Trophoblast cell (in vitro differentiated cells and primary cell): ENCODE results near the gene AKIRIN2.

Source experiments
- DNase-seq, 2 donors: peaks; one replicate each; pipeline ENCODE4 v3.0.0-alpha.2; 2016
- H2AFZ ChIP-seq: 2 replicates; pipeline ENCODE4 v1.6.1; 2013; ENCODE audit warnings: low read length, moderate library complexity, mild to moderate bottlenecking; ENCODE audit not compliant: insufficient read depth, poor library complexity
- H2AK5ac ChIP-seq: 2 replicates; pipeline ENCODE4 v1.6.1; 2013; ENCODE audit warnings: mild to moderate bottlenecking, low read length
- H2BK120ac ChIP-seq: 2 replicates; pipeline ENCODE4 v1.6.1; 2013; ENCODE audit warnings: low read length, mild to moderate bottlenecking, moderate library complexity; ENCODE audit not compliant: insufficient read depth, poor library complexity
- H2BK12ac ChIP-seq: 2 replicates; pipeline ENCODE4 v1.6.1; 2013; ENCODE audit warnings: mild to moderate bottlenecking, low read length, moderate library complexity
- H2BK5ac ChIP-seq: 2 replicates; pipeline ENCODE4 v1.6.1; 2013; ENCODE audit warnings: low read length, low read depth, moderate library complexity, mild to moderate bottlenecking; ENCODE audit not compliant: poor library complexity
- H3K14ac ChIP-seq: 2 replicates; pipeline ENCODE4 v1.6.1; 2013; ENCODE audit warnings: mild to moderate bottlenecking, low read length
- H3K18ac ChIP-seq: 2 replicates; pipeline ENCODE4 v1.6.1; 2013; ENCODE audit warnings: mild to moderate bottlenecking, low read length
- H3K23ac ChIP-seq: 2 replicates; pipeline ENCODE4 v1.6.1; 2013; ENCODE audit warnings: low read length
- H3K27ac ChIP-seq: 2 replicates; pipeline ENCODE4 v1.5.1; 2013; ENCODE audit warnings: low read depth, mild to moderate bottlenecking, inconsistent platforms, low read length, moderate library complexity
- H3K27me3 ChIP-seq: 2 replicates; pipeline ENCODE4 v1.6.1; 2013; ENCODE audit warnings: inconsistent platforms, mild to moderate bottlenecking, low read length, moderate library complexity; ENCODE audit not compliant: insufficient read depth
- H3K36me3 ChIP-seq, 2 experiments: 1 replicate in 1 of 2; 2 replicates in 1 of 2; pipeline ENCODE4 v1.6.1; 2013; ENCODE audit warnings: low read length in 2 of 2, mild to moderate bottlenecking in 2 of 2, moderate library complexity in 1 of 2; ENCODE audit not compliant: insufficient read depth in 2 of 2, control insufficient read depth in 1 of 2
- H3K4ac ChIP-seq: 2 replicates; pipeline ENCODE4 v1.6.1; 2013; ENCODE audit warnings: low read depth, mild to moderate bottlenecking, low read length, moderate library complexity
- H3K4me1 ChIP-seq, 2 experiments: 1 replicate in 1 of 2; 2 replicates in 1 of 2; pipeline ENCODE4 v1.6.1; 2013; ENCODE audit warnings: low read length in 2 of 2, mild to moderate bottlenecking in 2 of 2, moderate library complexity in 1 of 2; ENCODE audit not compliant: insufficient read depth in 2 of 2, control insufficient read depth in 1 of 2
- H3K4me2 ChIP-seq: 2 replicates; pipeline ENCODE4 v1.6.1; 2013; ENCODE audit warnings: inconsistent platforms, mild to moderate bottlenecking, low read length, moderate library complexity
- H3K4me3 ChIP-seq: 2 replicates; pipeline ENCODE4 v1.5.1; 2013; ENCODE audit warnings: mild to moderate bottlenecking, low read depth, low read length, inconsistent platforms
- H3K79me1 ChIP-seq: one replicate; pipeline ENCODE4 v1.6.1; 2013; ENCODE audit warnings: low read length
- H3K79me2 ChIP-seq: 2 replicates; pipeline ENCODE4 v1.6.1; 2013; ENCODE audit warnings: low read length, mild to moderate bottlenecking; ENCODE audit not compliant: control insufficient read depth, insufficient read depth, poor library complexity
- H3K9ac ChIP-seq: 2 replicates; pipeline ENCODE4 v1.6.1; 2013; ENCODE audit warnings: mild to moderate bottlenecking, low read length
- H3K9me3 ChIP-seq: 2 replicates; pipeline ENCODE4 v1.6.1; 2013; ENCODE audit warnings: low read depth, mild to moderate bottlenecking, control low read depth, inconsistent platforms, low read length; ENCODE audit not compliant: insufficient read depth
- H4K12ac ChIP-seq: 2 replicates; pipeline ENCODE4 v1.6.1; 2013; ENCODE audit warnings: low read depth, mild to moderate bottlenecking, low read length, moderate library complexity
- H4K8ac ChIP-seq: 2 replicates; pipeline ENCODE4 v1.6.1; 2013; ENCODE audit warnings: low read depth, mild to moderate bottlenecking, low read length, moderate library complexity
- H4K91ac ChIP-seq: one replicate; pipeline ENCODE4 v1.6.1; 2013; ENCODE audit warnings: low read depth, mild to moderate bottlenecking, low read length, moderate library complexity
- WGBS: extraction: QIAGEN DNeasy Blood & Tissue Kit; methylation state at CpG from one replicate; pipeline ENCODE4 v1.1.7; 2013; ENCODE audit warnings: missing lambda C conversion rate; ENCODE audit not compliant: insufficient read length, insufficient coverage; ENCODE audit errors: extremely low coverage; 5-methylcytosine and 5-hydroxymethylcytosine counted together

AKIRIN2 gene

DNA sequence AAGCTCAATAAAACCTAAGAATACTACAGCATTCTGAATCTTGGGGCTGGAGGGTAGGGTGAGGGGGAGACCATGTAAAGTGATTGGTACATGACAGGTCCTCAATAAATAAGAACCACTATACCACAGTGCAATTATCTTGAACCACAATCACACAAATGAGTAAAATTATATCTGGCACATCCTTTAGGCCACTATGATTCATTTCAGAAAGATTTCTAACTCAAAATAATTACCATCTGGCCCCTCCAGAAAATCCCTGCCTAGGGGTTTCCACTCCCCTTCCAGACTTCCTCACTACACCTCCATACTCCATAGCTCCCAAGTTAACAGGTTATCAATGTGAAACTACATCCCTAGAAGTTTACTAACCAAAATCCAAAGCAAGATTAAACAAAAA, 19.7 kb downstream of the AKIRIN2 start:
- Histone ChIP-seq H3K4me3 (no peak overlapping the region), H3K9ac (no peak overlapping the region), H4K12ac (no peak overlapping the region), H2BK5ac (no peak overlapping the region), H2BK12ac (no peak overlapping the region), H3K4ac (no peak overlapping the region), H3K79me1 (no peaks in the 10 kb centered on the region), H3K4me1 (no peaks in the 10 kb centered on the region), H3K27ac (no peak overlapping the region), H3K14ac (no peak overlapping the region), H2BK120ac (no peak overlapping the region), H3K4me2 (no peak overlapping the region), H2AFZ (no peak overlapping the region), H4K8ac (no peak overlapping the region), H3K18ac (no peak overlapping the region), H3K36me3 (peaks cover 8 to 13% of the 10 kb centered on the region in 2 experiments), H4K91ac (no peak overlapping the region), H3K79me2 (peaks cover 8% of the 10 kb centered on the region), H2AK5ac (no peak overlapping the region), H3K9me3 (no peaks in the 10 kb centered on the region), H3K23ac (no peak overlapping the region), H3K27me3 (no peaks in the 10 kb centered on the region)
- no peak for DNase-seq

DNA sequence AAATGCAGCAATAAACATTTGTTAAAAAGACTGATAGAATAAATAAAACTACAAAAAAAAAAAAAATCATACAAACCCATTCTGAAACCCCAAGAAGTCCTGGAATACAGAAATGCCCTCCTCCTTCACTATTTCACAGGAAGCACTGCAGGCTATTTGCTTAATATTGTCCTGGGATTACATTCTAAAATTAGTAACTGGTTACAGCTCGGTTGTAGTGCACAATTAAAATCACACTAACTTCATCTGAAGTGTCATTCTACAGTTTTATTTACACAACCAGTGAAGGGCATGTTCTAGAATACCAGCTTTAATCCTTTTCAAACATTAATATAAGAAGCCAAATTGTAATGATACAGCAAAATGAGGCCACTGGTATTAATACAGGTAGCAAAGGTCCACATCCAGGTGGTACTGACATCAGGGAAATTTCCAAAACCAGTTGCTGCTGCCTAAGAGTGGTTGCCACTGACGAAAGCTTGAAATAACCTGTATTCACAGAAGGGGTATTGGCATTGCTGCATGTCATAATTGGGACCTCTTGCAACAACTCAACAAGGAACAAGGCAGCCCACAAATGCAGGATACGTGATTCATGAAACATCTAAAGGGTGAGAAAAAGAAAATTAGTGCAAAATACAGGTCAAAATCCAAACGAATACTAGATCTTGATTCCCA, 26.9 kb downstream of the AKIRIN2 start:
- H3K4me3 ChIP-seq, result no peak overlapping the region
- H3K27me3 ChIP-seq, result no peaks in the 10 kb centered on the region
- no peak overlapping the region for H3K9ac ChIP-seq
- no peak overlapping the region for H3K4me2 ChIP-seq
- H2AK5ac ChIP-seq, result no peak overlapping the region
- H2BK120ac ChIP-seq, result no peak overlapping the region
- no peak for DNase-seq
- H2BK12ac ChIP-seq, result no peak overlapping the region
- no peaks in the 10 kb centered on the region for H3K79me2 ChIP-seq
- no peak overlapping the region for H3K14ac ChIP-seq
- no peak overlapping the region for H2AFZ ChIP-seq
- H3K36me3 ChIP-seq, result peaks cover 18 to 32% of the 10 kb centered on the region in 2 experiments
- no peak overlapping the region for H4K8ac ChIP-seq
- no peak overlapping the region for H3K4ac ChIP-seq
- no peak overlapping the region for H3K23ac ChIP-seq
- WGBS, result no CpG with 5 or more reads among the region's 4 CpGs
- H3K27ac ChIP-seq, result no peak overlapping the region
- H4K12ac ChIP-seq, result no peak overlapping the region
- H3K9me3 ChIP-seq, result no peaks in the 10 kb centered on the region
- no peaks in the 10 kb centered on the region for H3K79me1 ChIP-seq
- H2BK5ac ChIP-seq, result no peak overlapping the region
- H3K18ac ChIP-seq, result no peak overlapping the region
- H3K4me1 ChIP-seq, result no peaks in the 10 kb centered on the region
- no peak overlapping the region for H4K91ac ChIP-seq

DNA sequence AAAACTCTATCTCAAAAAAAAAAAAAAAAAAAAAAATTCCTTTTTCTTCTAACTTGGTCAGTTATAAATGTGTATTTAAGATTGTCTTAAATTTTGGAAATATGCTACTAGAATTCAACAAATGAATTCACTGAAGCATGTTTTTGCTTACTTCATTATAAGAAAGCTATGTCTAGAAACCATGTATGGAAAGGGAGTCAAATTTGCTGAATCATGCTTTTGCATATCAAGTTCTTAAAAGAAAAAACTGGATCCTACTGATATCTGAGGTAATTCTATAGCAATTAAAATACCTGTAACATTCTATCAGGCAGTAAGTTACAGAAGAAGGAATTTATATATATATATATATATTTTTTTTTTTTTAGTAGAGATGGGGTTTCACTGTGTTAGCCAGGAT, 27.7 kb downstream of the AKIRIN2 start:
- H3K18ac ChIP-seq, result no peak overlapping the region
- no peaks in the 10 kb centered on the region for H3K79me1 ChIP-seq
- no peak overlapping the region for H3K14ac ChIP-seq
- no peak overlapping the region for H2AFZ ChIP-seq
- no peak overlapping the region for H2BK5ac ChIP-seq
- no peak overlapping the region for H2BK120ac ChIP-seq
- H3K23ac ChIP-seq, result no peak overlapping the region
- H4K12ac ChIP-seq, result no peak overlapping the region
- DNase-seq, result no peak
- H3K4me1 ChIP-seq, result no peaks in the 10 kb centered on the region
- no peak overlapping the region for H3K27ac ChIP-seq
- no peak overlapping the region for H2AK5ac ChIP-seq
- H3K27me3 ChIP-seq, result no peaks in the 10 kb centered on the region
- H3K79me2 ChIP-seq, result no peaks in the 10 kb centered on the region
- H3K9ac ChIP-seq, result no peak overlapping the region
- no peaks in the 10 kb centered on the region for H3K9me3 ChIP-seq
- no peak overlapping the region for H4K8ac ChIP-seq
- no peak overlapping the region for H4K91ac ChIP-seq
- no peak overlapping the region for H2BK12ac ChIP-seq
- peaks cover 17 to 32% of the 10 kb centered on the region in 2 experiments for H3K36me3 ChIP-seq
- no peak overlapping the region for H3K4me2 ChIP-seq
- no peak overlapping the region for H3K4ac ChIP-seq
- no peak overlapping the region for H3K4me3 ChIP-seq

DNA sequence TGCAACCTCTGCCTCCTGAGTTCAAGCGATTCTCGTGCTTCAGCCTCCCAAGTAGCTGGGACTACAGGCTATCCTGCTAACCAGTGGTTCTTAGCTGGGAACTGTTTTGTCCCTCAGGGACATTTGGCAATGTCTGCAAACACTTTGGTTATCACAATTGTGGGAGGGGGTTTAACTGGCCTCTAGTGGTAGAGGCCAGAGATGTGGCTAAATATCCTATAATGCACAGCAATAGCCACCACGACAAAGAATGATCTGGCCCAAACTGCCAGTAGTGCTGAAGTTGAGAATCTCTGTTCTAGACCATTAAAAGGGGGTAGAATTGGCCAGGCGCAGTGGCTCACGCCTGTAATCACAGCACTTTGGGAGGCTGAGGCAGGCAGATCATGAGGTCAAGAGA, 28.8 kb downstream of the AKIRIN2 start:
- Histone ChIP-seq H3K79me1 (no peaks in the 10 kb centered on the region), H2BK5ac (no peak overlapping the region), H2AK5ac (no peak overlapping the region), H3K4me1 (no peaks in the 10 kb centered on the region), H3K23ac (no peak overlapping the region), H3K9me3 (no peaks in the 10 kb centered on the region), H3K4me2 (no peak overlapping the region), H3K18ac (no peak overlapping the region), H3K4ac (no peak overlapping the region), H2AFZ (no peak overlapping the region), H4K12ac (no peak overlapping the region), H3K14ac (no peak overlapping the region), H3K9ac (no peak overlapping the region), H4K8ac (no peak overlapping the region), H3K27ac (no peak overlapping the region), H3K79me2 (no peaks in the 10 kb centered on the region), H3K36me3 (peaks cover 15 to 27% of the 10 kb centered on the region in 2 experiments), H3K27me3 (no peaks in the 10 kb centered on the region), H2BK120ac (no peak overlapping the region), H2BK12ac (no peak overlapping the region), H3K4me3 (no peak overlapping the region), H4K91ac (no peak overlapping the region)
- no peak for DNase-seq
- WGBS, result no CpG with 5 or more reads among the region's 5 CpGs
